Activated CD4-positive, alpha-beta T cell treated with anti-CD3 and anti-CD28 coated beads, Interleukin-2, amount 10 ng/mL, durations not matched to agents 7 days and 5 days (primary cell): Measurements from ENCODE around the gene TBC1D8. TPM values are rescaled to one million over a fixed set of nuclear protein-coding genes. Genes with fewer than 3 reads are reported as not detected.

ENCODE experiments used
- CTCF ChIA-PET: fragments of 350-600 bp; sonication (Branson Sonifier 250); formaldehyde crosslinking; loops from one replicate; lab custom pipeline; 2021; ENCODE audit warnings: antibody characterized with exemption; lab: Charles Lee
- POLR2A ChIA-PET: fragments of 350-600 bp; sonication (Branson Sonifier 250); formaldehyde crosslinking; loops from one replicate; lab custom pipeline; 2021; ENCODE audit warnings: antibody characterized with exemption; lab: Charles Lee
- DNase-seq: peaks from one replicate; pipeline ENCODE4 v3.0.0-alpha.2; 2020
- H3K27ac Mint-ChIP-seq: one replicate; pipeline ENCODE4 v1.8.0; 2021; ENCODE audit warnings: mild to moderate bottlenecking, moderate library complexity, mixed read lengths
- H3K27me3 Mint-ChIP-seq: one replicate; pipeline ENCODE4 v1.8.0; 2021; ENCODE audit warnings: mixed read lengths
- H3K36me3 Mint-ChIP-seq: one replicate; pipeline ENCODE4 v1.8.0; 2021; ENCODE audit warnings: low read depth, mixed read lengths
- H3K4me1 Mint-ChIP-seq: one replicate; pipeline ENCODE4 v1.8.0; 2021; ENCODE audit warnings: mixed read lengths
- H3K4me3 Mint-ChIP-seq: one replicate; pipeline ENCODE4 v1.8.0; 2021; ENCODE audit warnings: mild to moderate bottlenecking, moderate library complexity, mixed read lengths
- H3K9me3 Mint-ChIP-seq: one replicate; pipeline ENCODE4 v1.8.0; 2021; ENCODE audit warnings: mixed read lengths
- total RNA-seq, 2 experiments: library from RNA; stranded (reverse); gene quantifications; one replicate each; pipeline ENCODE4 v1.2.3, GENCODE V29; 2021

Gene TBC1D8
- total RNA-seq, 2 experiments from 2014 or later = 0.50 to 0.65 TPM

GRCh38 chr2:100959225-100959880 lies 191.8 kb downstream of the TBC1D8 start:
- no peak for DNase-seq
- H3K4me3 Mint-ChIP-seq = no peak overlapping the region
- H3K4me1 Mint-ChIP-seq = peaks cover 6% of the 10 kb centered on the region
- no peak overlapping the region for H3K27ac Mint-ChIP-seq
- H3K9me3 Mint-ChIP-seq = no peaks in the 10 kb centered on the region
- no peaks in the 10 kb centered on the region for H3K36me3 Mint-ChIP-seq
- CTCF ChIA-PET = interaction anchor here (1.0 kb wide), 1 partner anchor 18 kb away, joined by 3 read pairs; no protein-coding TSS in a partner anchor
- POLR2A ChIA-PET = no interaction called here
- H3K27me3 Mint-ChIP-seq = no peaks in the 10 kb centered on the region

- ChIA-PET POLR2A (no interaction called here), CTCF (no interaction called here)
- Mint-ChIP-seq H3K9me3 (no peaks in the 10 kb centered on the region), H3K36me3 (peaks cover 1% of the 10 kb centered on the region), H3K4me3 (no peak overlapping the region), H3K4me1 (peaks cover 10% of the 10 kb centered on the region), H3K27ac (no peak overlapping the region), H3K27me3 (no peaks in the 10 kb centered on the region)
- no peak for DNase-seq
Measured at GRCh38 chr2:100957996-100958653, 193.1 kb downstream of the TBC1D8 start.

Other genes with a start within 250 kb of the TBC1D8 start
- gene RPL31, start 149.1 kb downstream of the TBC1D8 start, total RNA-seq = 1,000 to 10,000 TPM; 1,127 to 1,501 TPM
- gene CNOT11, start 101.5 kb upstream of the TBC1D8 start, total RNA-seq = 10 to 100 TPM; 65.1 to 80.7 TPM
- 10 to 100 TPM; 66.3 to 74.2 TPM for gene RNF149, start 157.3 kb upstream of the TBC1D8 start, total RNA-seq
- gene CREG2, start 236.1 kb upstream of the TBC1D8 start, total RNA-seq = under 1 TPM; 0.31 to 0.52 TPM